Measurements from ENCODE around the gene PRKAG2.

Gene PRKAG2

GRCh38 chr7:151568956-151569940 lies 307.7 kb downstream of the PRKAG2 start:
- TF ChIP-seq CTCF (IDR thresholded peaks at IDR 0.05; ENCODE audit: low read depth, low read length) = no peak
- H3K4me3 ChIP-seq (ENCODE audit: low read depth, low read length) = no peak overlapping the region

GRCh38 chr7:151566897-151567320 lies 310.0 kb downstream of the PRKAG2 start:
- no peak for TF ChIP-seq CTCF (IDR thresholded peaks at IDR 0.05; ENCODE audit: low read depth, low read length)
- H3K4me3 ChIP-seq (ENCODE audit: low read depth, low read length) = no peak overlapping the region

GRCh38 chr7:151565541-151565940 lies 311.4 kb downstream of the PRKAG2 start:
- no peak for TF ChIP-seq CTCF (IDR thresholded peaks at IDR 0.05; ENCODE audit: low read depth, low read length)
- no peak overlapping the region for H3K4me3 ChIP-seq (ENCODE audit: low read depth, low read length)

- no peak overlapping the region for H3K4me3 ChIP-seq (ENCODE audit: low read depth, low read length)
- TF ChIP-seq CTCF (IDR thresholded peaks at IDR 0.05; ENCODE audit: low read depth, low read length) = no peak
Measured at GRCh38 chr7:151560243-151560642, 316.7 kb downstream of the PRKAG2 start.

- H3K4me3 ChIP-seq (ENCODE audit: low read depth, low read length) = no peak overlapping the region
- TF ChIP-seq CTCF (IDR thresholded peaks at IDR 0.05; ENCODE audit: low read depth, low read length) = no peak
Measured at GRCh38 chr7:151559557-151560183, 317.2 kb downstream of the PRKAG2 start.

- no peak overlapping the region for H3K4me3 ChIP-seq (ENCODE audit: low read depth, low read length)
- TF ChIP-seq CTCF (IDR thresholded peaks at IDR 0.05; ENCODE audit: low read depth, low read length) = no peak
Measured at GRCh38 chr7:151558575-151558974, 318.3 kb downstream of the PRKAG2 start.

- H3K4me3 ChIP-seq (ENCODE audit: low read depth, low read length) = no peak overlapping the region
- no peak for TF ChIP-seq CTCF (IDR thresholded peaks at IDR 0.05; ENCODE audit: low read depth, low read length)
Measured at GRCh38 chr7:151556592-151556991, 320.3 kb downstream of the PRKAG2 start.

All from WI38 (cell line).